T-cell (primary cell): ENCODE measurements around the gene QPCT. TPM values are rescaled to one million over a fixed set of nuclear protein-coding genes. Genes with fewer than 3 reads are reported as not detected.

ENCODE experiments used
- ATAC-seq, 4 experiments: fragments of 200-7000 bp in 3 of 4; fragments of 150-1000 bp in 1 of 4; cut with Tn5 transposase; replicated peaks in 1 of 4; 1 replicate in 3 of 4; 2 replicates in 1 of 4; pipeline ENCODE4 v1.10.0; 2021; ENCODE audit warnings: moderate library complexity in 3 of 4, mild to moderate bottlenecking in 2 of 4, moderate number of reproducible peaks in 1 of 4
- CTCF ChIA-PET, 2 donors: fragments of 300-600 bp; sonication (Branson Sonifier 250); formaldehyde crosslinking; loops; one replicate each; lab custom pipeline; 2022; ENCODE audit warnings: antibody characterized with exemption in 2 of 2; lab: Charles Lee
- POLR2A ChIA-PET, 2 donors: fragments of 300-600 bp; sonication (Branson Sonifier 250); formaldehyde crosslinking; loops; one replicate each; lab custom pipeline; 2022; ENCODE audit warnings: antibody characterized with exemption in 2 of 2; lab: Charles Lee
- DNase-seq, 35 experiments: peaks; one replicate each; pipeline versions ENCODE4 v3.0.0 to v3.0.0-alpha.2; 2013 to 2023
- H3K27ac ChIP-seq: one replicate; pipeline ENCODE4 v1.5.1; 2013; ENCODE audit warnings: low read length
- H3K27me3 ChIP-seq, 2 experiments: replicated peaks in 1 of 2; 1 replicate in 1 of 2; 2 replicates in 1 of 2; pipeline versions ENCODE4 v1.6.1 to v1.7.0; 2013; ENCODE audit warnings: low read length in 1 of 2, mixed read lengths in 1 of 2; ENCODE audit not compliant: control insufficient read depth in 2 of 2, insufficient read depth in 2 of 2; ENCODE audit errors: extremely low read depth in 1 of 2
- H3K36me3 ChIP-seq, 2 donors: 1 replicate in 1 of 2; 2 replicates in 1 of 2; pipeline versions ENCODE4 v1.6.1 to v1.7.0; 2013; ENCODE audit warnings: low read length in 1 of 2; ENCODE audit not compliant: control insufficient read depth in 2 of 2, insufficient read depth in 1 of 2; ENCODE audit errors: extremely low read depth in 1 of 2
- H3K4me1 ChIP-seq, 2 experiments: 1 replicate in 1 of 2; 2 replicates in 1 of 2; pipeline versions ENCODE4 v1.6.1 to v1.7.0; 2013; ENCODE audit warnings: low read length in 2 of 2, mixed read lengths in 1 of 2; ENCODE audit not compliant: insufficient read depth in 2 of 2, control insufficient read depth in 1 of 2; ENCODE audit errors: extremely low read depth in 1 of 2
- H3K4me3 ChIP-seq, 2 donors: 1 replicate in 1 of 2; 2 replicates in 1 of 2; pipeline versions ENCODE4 v1.5.1 to v1.7.0; 2013; ENCODE audit warnings: mild to moderate bottlenecking in 2 of 2, low read length in 1 of 2, moderate library complexity in 1 of 2; ENCODE audit not compliant: control insufficient read depth in 1 of 2; ENCODE audit errors: extremely low read depth in 1 of 2
- H3K9me3 ChIP-seq: 2 replicates; pipeline ENCODE4 v1.7.0; 2013
- H3K27ac Mint-ChIP-seq, 2 donors: one replicate each; pipeline ENCODE4 v1.8.0; 2020 to 2021; ENCODE audit warnings: mild to moderate bottlenecking in 2 of 2, mixed read lengths in 2 of 2
- H3K27me3 Mint-ChIP-seq, 2 donors: one replicate each; pipeline ENCODE4 v1.8.0; 2021 to 2022; ENCODE audit warnings: mixed read lengths in 2 of 2
- H3K36me3 Mint-ChIP-seq: one replicate; pipeline ENCODE4 v1.8.0; 2021; ENCODE audit warnings: mixed read lengths
- H3K4me1 Mint-ChIP-seq, 3 donors: one replicate each; pipeline ENCODE4 v1.8.0; 2020 to 2022; ENCODE audit warnings: mixed read lengths in 3 of 3, mild to moderate bottlenecking in 1 of 3
- H3K4me3 Mint-ChIP-seq, 3 donors: one replicate each; pipeline ENCODE4 v1.8.0; 2020 to 2022; ENCODE audit warnings: mild to moderate bottlenecking in 3 of 3, mixed read lengths in 3 of 3, moderate library complexity in 3 of 3
- H3K9me3 Mint-ChIP-seq, 3 donors: one replicate each; pipeline ENCODE4 v1.8.0; 2020 to 2022; ENCODE audit warnings: mixed read lengths in 3 of 3
- WGBS: methylation state at CpG from one replicate; pipeline ENCODE4 v1.1.5; 2013; ENCODE audit warnings: missing lambda C conversion rate; ENCODE audit not compliant: insufficient coverage; 5-methylcytosine and 5-hydroxymethylcytosine counted together
- total RNA-seq, 35 experiments: library from RNA in 6 of 35; stranded (reverse) in 6 of 35; fragments of 120-200 nt in 1 of 35; gene quantifications; one replicate each; pipeline versions ENCODE4 v1.2.1 to v1.2.4 and lab custom pipeline; 2013 to 2026

Gene QPCT
- total RNA-seq, 5 donors from 2014 or later (not counting 1 experiment from before 2014, with no cell fraction given) = 1.1 to 3.1 (median 1.5) TPM; not detected in 2

DNA sequence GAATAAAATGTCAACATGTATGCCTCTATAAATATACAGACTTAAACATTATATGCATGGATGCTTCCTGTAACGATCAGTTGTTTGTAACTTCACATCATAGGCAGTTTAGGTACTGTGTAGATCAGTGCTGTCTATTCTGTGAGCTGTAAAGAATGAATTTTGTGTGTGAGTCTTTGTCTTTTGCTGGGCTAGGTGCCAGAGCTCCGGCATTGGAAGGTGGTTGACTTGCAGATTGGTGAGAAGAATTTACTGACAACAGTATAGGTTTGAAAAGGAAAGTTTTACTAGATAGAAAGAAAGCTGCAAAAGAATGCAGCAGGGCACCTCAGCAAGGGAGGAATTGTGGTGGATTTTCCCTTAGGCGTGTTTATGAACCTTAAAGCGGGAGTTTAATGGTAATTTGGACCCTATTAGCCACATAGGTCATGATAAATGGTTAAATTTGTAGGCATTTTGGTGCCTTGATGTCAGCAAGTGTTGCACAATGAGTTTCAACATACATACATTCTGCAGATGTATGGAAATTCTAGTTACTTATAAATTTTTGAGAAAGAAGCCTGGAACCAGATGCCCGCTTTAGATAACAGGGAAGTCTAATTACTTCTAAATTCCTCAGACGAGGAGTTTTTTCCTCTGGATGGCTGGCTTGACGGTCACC is 6.7 kb upstream of the QPCT start:
- ChIA-PET POLR2A (no interaction called here), CTCF (interaction anchor here in 1 of 2 donors (1.5 kb wide), 1 partner anchor 40 kb away, joined by 3 read pairs; no protein-coding TSS in a partner anchor)
- H3K4me3 ChIP-seq = no peak overlapping the region
- H3K4me1 ChIP-seq = no peaks in the 10 kb centered on the region
- no peak for ATAC-seq
- H3K27me3 Mint-ChIP-seq = no peaks in the 10 kb centered on the region
- H3K27me3 ChIP-seq = no peaks in the 10 kb centered on the region
- H3K36me3 ChIP-seq = no peaks in the 10 kb centered on the region
- DNase-seq = no peak
- no peaks in the 10 kb centered on the region for H3K9me3 ChIP-seq
- H3K4me1 Mint-ChIP-seq = no peaks in the 10 kb centered on the region
- H3K27ac ChIP-seq = no peak overlapping the region
- WGBS = 93% methylated on average over 2 of the region's 7 CpGs
- H3K36me3 Mint-ChIP-seq = no peaks in the 10 kb centered on the region
- H3K27ac Mint-ChIP-seq = no peak overlapping the region
- H3K9me3 Mint-ChIP-seq = no peaks in the 10 kb centered on the region
- H3K4me3 Mint-ChIP-seq = no peak overlapping the region

DNA sequence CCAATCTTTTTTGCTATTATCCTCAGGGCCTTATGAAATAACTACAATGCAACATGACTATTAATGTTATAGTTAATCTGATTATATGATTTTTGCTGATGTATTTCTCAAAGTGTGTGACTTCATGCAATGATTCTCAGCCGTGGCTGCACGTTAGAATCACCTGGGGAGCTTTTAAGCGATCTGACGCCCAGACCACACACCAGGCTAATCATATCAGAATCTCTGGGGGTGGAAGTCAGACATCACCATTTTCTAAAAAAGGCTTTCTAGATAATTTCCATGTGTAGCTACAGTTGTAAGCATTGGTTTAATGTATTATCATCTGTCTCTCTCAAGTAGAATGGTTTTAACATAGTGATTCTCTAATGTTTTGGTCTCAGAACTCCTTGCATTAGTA is 5.5 kb upstream of the QPCT start:
- Mint-ChIP-seq H3K36me3 (no peaks in the 10 kb centered on the region), H3K4me1 (peaks cover 1 to 4% (median 3%) of the 10 kb centered on the region in 3 donors), H3K27me3 (no peaks in the 10 kb centered on the region), H3K9me3 (no peaks in the 10 kb centered on the region), H3K4me3 (no peak overlapping the region), H3K27ac (no peak overlapping the region)
- CTCF ChIA-PET = interaction anchor here in 1 of 2 donors (0.8 to 1.0 kb wide), 2 partner anchors 9 to 16 kb away, joined by 3 read pairs; no protein-coding TSS in a partner anchor
- ATAC-seq (no peak), DNase-seq (no peak)
- no peak overlapping the region for H3K27ac ChIP-seq
- H3K27me3 ChIP-seq = no peaks in the 10 kb centered on the region
- no peaks in the 10 kb centered on the region for H3K36me3 ChIP-seq
- POLR2A ChIA-PET = interaction anchor here in 1 of 2 donors (0.6 to 0.7 kb wide), 2 partner anchors 551 to 962 kb away, joined by 4 to 6 read pairs; no protein-coding TSS in a partner anchor
- no peak overlapping the region for H3K4me3 ChIP-seq
- no peaks in the 10 kb centered on the region for H3K9me3 ChIP-seq
- no peaks in the 10 kb centered on the region for H3K4me1 ChIP-seq
- WGBS = no CpG with 5 or more reads among the region's 4 CpGs

DNA sequence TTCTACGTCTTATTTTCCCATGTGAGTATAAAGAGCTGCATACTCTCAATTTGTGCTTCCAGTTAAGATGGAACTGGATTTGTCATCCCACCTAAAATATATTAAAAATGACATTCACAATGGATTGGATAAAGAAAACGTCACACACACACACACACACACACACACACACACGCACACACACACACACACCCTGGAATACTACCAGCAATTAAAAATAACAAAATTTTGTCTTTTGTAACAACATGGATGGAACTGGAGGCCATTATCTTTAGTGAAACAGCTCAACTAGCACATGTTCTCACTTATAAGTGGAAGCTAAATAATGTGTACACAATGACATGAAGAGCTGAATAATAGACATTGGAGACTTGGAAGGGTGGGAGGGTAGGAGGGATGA is 3.8 kb upstream of the QPCT start:
- Histone ChIP-seq H3K36me3 (no peaks in the 10 kb centered on the region), H3K4me1 (peaks cover 2 to 14% of the 10 kb centered on the region in 2 experiments), H3K27ac (no peak overlapping the region), H3K4me3 (no peak overlapping the region), H3K9me3 (no peaks in the 10 kb centered on the region), H3K27me3 (peaks cover 0 to 8% of the 10 kb centered on the region in 2 experiments)
- CTCF ChIA-PET = interaction anchor here in 1 of 2 donors (1.0 kb wide), 1 partner anchor 37 kb away, joined by 3 read pairs; no protein-coding TSS in a partner anchor
- DNase-seq = no peak
- POLR2A ChIA-PET = no interaction called here
- Mint-ChIP-seq H3K36me3 (no peaks in the 10 kb centered on the region), H3K27me3 (peaks cover 0 to 3% of the 10 kb centered on the region in 2 donors), H3K9me3 (no peaks in the 10 kb centered on the region), H3K27ac (no peak overlapping the region), H3K4me1 (peaks cover 9 to 12% (median 12%) of the 10 kb centered on the region in 3 donors), H3K4me3 (no peak overlapping the region)
- WGBS = no CpG with 5 or more reads among the region's 3 CpGs
- ATAC-seq = no peak

DNA sequence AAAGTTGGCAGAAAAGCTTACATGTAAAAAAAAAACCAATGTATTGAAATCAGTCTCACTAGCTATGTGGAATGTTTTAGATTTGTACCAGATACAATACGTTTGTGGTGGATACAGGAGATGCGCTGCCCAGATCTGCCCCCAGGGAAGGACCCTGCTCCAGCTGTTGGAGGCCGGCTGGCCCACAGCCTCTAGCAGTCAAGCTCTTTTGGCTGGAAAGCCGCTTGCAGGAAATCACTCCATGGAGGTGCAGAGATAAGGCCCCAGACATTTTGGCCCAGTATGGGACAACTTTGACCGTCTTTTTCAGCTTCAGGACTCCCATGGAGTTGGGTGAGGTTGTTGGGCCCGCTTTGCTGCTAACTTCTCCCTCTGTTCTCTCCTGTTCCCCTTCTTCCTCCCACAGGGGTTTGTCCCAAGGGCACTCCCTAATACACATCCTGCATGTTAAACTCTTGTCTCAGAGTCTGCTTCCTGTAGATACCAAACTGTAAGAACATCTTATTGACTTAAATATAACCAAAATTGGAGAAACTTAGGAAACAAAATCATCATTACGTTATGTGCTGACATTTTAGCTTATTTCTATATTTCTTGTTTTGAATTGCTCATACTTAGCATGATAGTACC is 1.7 kb upstream of the QPCT start:
- Histone ChIP-seq H3K27me3 (peaks cover 0 to 8% of the 10 kb centered on the region in 2 experiments), H3K4me1 (peaks cover 2 to 15% of the 10 kb centered on the region in 2 experiments), H3K27ac (no peak overlapping the region), H3K9me3 (no peaks in the 10 kb centered on the region), H3K36me3 (no peaks in the 10 kb centered on the region), H3K4me3 (no peak overlapping the region)
- Mint-ChIP-seq H3K4me3 (no peak overlapping the region), H3K27me3 (peaks cover 3 to 12% of the 10 kb centered on the region in 2 donors), H3K9me3 (no peaks in the 10 kb centered on the region), H3K27ac (no peak overlapping the region), H3K36me3 (no peaks in the 10 kb centered on the region), H3K4me1 (peaks cover 9 to 17% (median 14%) of the 10 kb centered on the region in 3 donors)
- DNase-seq (no peak), ATAC-seq (no peak)
- ChIA-PET CTCF (interaction anchor here in 1 of 2 donors (0.6 to 1.3 kb wide), 3 partner anchors 52 to 214 kb away, joined by 3 read pairs; no protein-coding TSS in a partner anchor), POLR2A (interaction anchor here in 1 of 2 donors (0.5 kb wide), 1 partner anchor 30 kb away, joined by 3 read pairs; no protein-coding TSS in a partner anchor)
- 96% methylated on average over 3 of the region's 7 CpGs for WGBS

DNA sequence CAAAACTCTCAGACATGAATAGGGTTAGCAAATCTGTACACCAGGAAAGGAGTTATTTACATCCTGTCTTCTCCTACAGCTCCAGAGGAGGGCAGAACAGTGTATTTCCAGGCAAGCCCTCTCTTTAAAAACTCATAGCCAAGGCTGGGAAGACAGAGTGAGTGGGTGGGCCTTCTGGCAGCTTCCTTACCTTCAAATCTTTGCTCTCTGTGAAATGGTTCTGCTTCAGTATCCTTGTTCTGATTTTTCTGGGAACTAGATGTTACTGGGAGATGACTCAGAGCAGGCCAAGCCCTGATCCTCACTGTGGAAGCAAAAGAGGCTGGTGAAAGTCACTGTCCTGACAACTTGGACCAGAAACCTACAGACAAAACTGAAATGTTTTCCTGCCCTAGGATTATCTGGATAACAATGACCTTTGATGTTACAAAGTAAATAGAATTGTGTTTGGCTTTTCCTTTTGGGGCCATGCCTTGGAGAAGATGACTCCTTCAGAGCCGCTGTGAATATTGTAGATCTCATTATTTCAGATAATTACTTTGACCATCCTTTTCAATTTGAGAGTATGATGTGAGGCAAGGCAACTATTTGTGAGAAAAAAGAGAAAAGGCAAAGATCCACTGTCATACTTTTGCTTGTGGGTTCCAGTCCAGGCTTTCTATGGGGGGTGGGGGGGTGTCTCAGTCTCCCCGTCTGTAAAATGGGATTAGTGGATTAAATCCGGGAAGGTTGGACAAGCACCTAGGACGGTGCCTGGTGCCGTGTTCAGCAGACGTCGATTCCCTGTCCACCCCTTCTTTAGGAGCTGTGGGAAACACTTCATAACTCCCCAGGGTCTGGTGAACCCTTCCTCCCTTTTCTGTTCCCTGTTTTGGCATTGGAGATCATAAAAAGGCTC is 644 bp upstream of the QPCT start:
- peaks cover 0 to 10% of the 10 kb centered on the region in 2 experiments for H3K27me3 ChIP-seq
- WGBS = 90% methylated on average over 4 of the region's 7 CpGs
- ATAC-seq (no peak), DNase-seq (no peak)
- Mint-ChIP-seq H3K27me3 (peaks cover 4 to 14% of the 10 kb centered on the region in 2 donors), H3K4me1 (peaks cover 9 to 17% (median 14%) of the 10 kb centered on the region in 3 donors), H3K4me3 (peak overlapping the region; percentile 76 to 84 (median 83)), H3K27ac (peak overlapping the region in 1 of 2 donors; percentile 64), H3K36me3 (no peaks in the 10 kb centered on the region), H3K9me3 (no peaks in the 10 kb centered on the region)
- H3K9me3 ChIP-seq = no peaks in the 10 kb centered on the region
- H3K27ac ChIP-seq = no peak overlapping the region
- ChIA-PET CTCF (interaction anchor here in 1 of 2 donors (0.6 to 1.3 kb wide), 3 partner anchors 19 to 213 kb away, joined by 3 read pairs; no protein-coding TSS in a partner anchor), POLR2A (no interaction called here)
- peaks cover 2 to 15% of the 10 kb centered on the region in 2 experiments for H3K4me1 ChIP-seq
- H3K4me3 ChIP-seq = peak overlapping the region; percentile 52 to 82
- no peaks in the 10 kb centered on the region for H3K36me3 ChIP-seq
